Keratinocyte (primary cell): ENCODE measurements around the gene ADAMTS16.

Experiments
- CTCF ChIP-seq, 3 experiments: IDR thresholded peaks in 1 of 3; conservative IDR thresholded peaks in 1 of 3; optimal IDR thresholded peaks in 1 of 3; 2 replicates in 2 of 3; 3 replicates in 1 of 3; pipeline versions ENCODE3 to v1.5.1; 2011; ENCODE audit warnings: low read length in 3 of 3, mild to moderate bottlenecking in 3 of 3, moderate library complexity in 2 of 3, control low read depth in 1 of 3, inconsistent platforms in 1 of 3; ENCODE audit not compliant: insufficient read depth in 2 of 3; ENCODE audit errors: extremely low read depth in 1 of 3
- EZH2 ChIP-seq: IDR thresholded peaks from one replicate; pipeline ENCODE4 v1.6.1; 2012; ENCODE audit warnings: inconsistent platforms, mild to moderate bottlenecking, low read length, moderate library complexity

GRCh38 chr5:5183933-5184332 is 43.8 kb downstream of the ADAMTS16 start:
- TF ChIP-seq EZH2 (no peak), CTCF (optimal IDR thresholded peaks at IDR 0.05 in 1 of 3, IDR thresholded peaks at IDR 0.05 in 1 of 3, conservative IDR thresholded peaks at IDR 0.05 in 1 of 3; ENCODE audit: extremely low read depth in 1 of 3, insufficient read depth in 2 of 3, low read length in 3 of 3) (no peak)
